NCI-H748 (cell line): Measurements from ENCODE around the gene SHROOM3.
A peak's percentile ranks its signal among the peaks of the same experiment; 100 is the strongest.
"Not testable (repeated sequence)": the region's sequence is repeated elsewhere in the genome, so short reads cannot be mapped to it uniquely, and the experiment has no call there.

ENCODE experiments used
- DNase-seq: peaks from one replicate; lab custom pipeline; 2025; ENCODE audit not compliant: unreplicated experiment; lab: John Stamatoyannopoulos, UW

The SHROOM3 gene

GRCh38 chr4:76434901-76435527 lies at the start of gene SHROOM3:
Gene SHROOM3 (plus strand): TSS chr4:76435229. CDS start chr4:76436053, 824 bp downstream.
- DNase-seq, result peak; percentile 3

GRCh38 chr4:76385974-76386373 lies 49.1 kb upstream of the SHROOM3 start:
- DNase-seq, result no peak

- no peak for DNase-seq
Measured at GRCh38 chr4:76386566-76387305, 48.3 kb upstream of the SHROOM3 start.

- DNase-seq, result no peak
Measured at GRCh38 chr4:76388160-76388908, 46.7 kb upstream of the SHROOM3 start.

GRCh38 chr4:76401654-76402053 lies 33.4 kb upstream of the SHROOM3 start:
- no peak for DNase-seq

GRCh38 chr4:76406081-76406480 lies 28.9 kb upstream of the SHROOM3 start:
- DNase-seq, result no peak

- no peak for DNase-seq
Measured at GRCh38 chr4:76407440-76408119, 27.4 kb upstream of the SHROOM3 start.

GRCh38 chr4:76410636-76411035 lies 24.4 kb upstream of the SHROOM3 start:
- DNase-seq, result no peak

- DNase-seq, result no peak
Measured at GRCh38 chr4:76420188-76420761, 14.8 kb upstream of the SHROOM3 start.

GRCh38 chr4:76420762-76421581 lies 14.1 kb upstream of the SHROOM3 start, which contains the start of gene CCDC158:
Gene CCDC158 (minus strand): TSS chr4:76421141. CDS start chr4:76403207, 17,934 bp downstream.
- DNase-seq, result peak; percentile 47

- not testable (repeated sequence) for DNase-seq
Measured at GRCh38 chr4:76423159-76423558, 11.9 kb upstream of the SHROOM3 start.

GRCh38 chr4:76426272-76426671 lies 8.8 kb upstream of the SHROOM3 start:
- DNase-seq, result peak; percentile 1

- DNase-seq, result no peak
Measured at GRCh38 chr4:76429636-76430035, 5.4 kb upstream of the SHROOM3 start.

- peak; percentile 55 for DNase-seq
Measured at GRCh38 chr4:76430519-76431388, 4.3 kb upstream of the SHROOM3 start.

- DNase-seq, result no peak
Measured at GRCh38 chr4:76435528-76436319, 695 bp downstream of the SHROOM3 start.

GRCh38 chr4:76439491-76439890 lies 4.5 kb downstream of the SHROOM3 start:
- no peak for DNase-seq

- DNase-seq, result no peak
Measured at GRCh38 chr4:76441881-76442280, 6.9 kb downstream of the SHROOM3 start.

GRCh38 chr4:76442807-76443206 lies 7.8 kb downstream of the SHROOM3 start:
- DNase-seq, result no peak
